Measurements from ENCODE around the gene PNPT1.
A peak's percentile ranks its signal among the peaks of the same experiment; 100 is the strongest.
"Not testable (repeated sequence)": the region's sequence is repeated elsewhere in the genome, so short reads cannot be mapped to it uniquely, and the experiment has no call there.

The PNPT1 gene

GRCh38 chr2:55598056-55598795 is 95.4 kb downstream of the PNPT1 start:
- Histone ChIP-seq H3K36me3 (ENCODE audit: control insufficient read depth, insufficient read depth, low read length) (peaks cover 52% of the 10 kb centered on the region), H3K4me3 (ENCODE audit: extremely low read depth, insufficient read depth, low read length, poor library complexity, severe bottlenecking) (no peak overlapping the region), H3K9me3 (ENCODE audit: control insufficient read depth, low read length) (no peaks in the 10 kb centered on the region), H3K4me1 (ENCODE audit: control insufficient read depth, insufficient read depth, low read length, poor library complexity, severe bottlenecking) (no peaks in the 10 kb centered on the region), H3K27ac (ENCODE audit: low read depth, low read length, severe bottlenecking) (no peak overlapping the region)
- WGBS, 2 experiments (ENCODE audit: insufficient coverage in 2 of 2): 92 to 95% methylated on average over 2 to 6 of the region's 11 CpGs

- peaks cover 42% of the 10 kb centered on the region for H3K36me3 ChIP-seq (ENCODE audit: control insufficient read depth, insufficient read depth, low read length)
- 93% methylated on average over 3 of the region's 6 CpGs; no CpG with 5 or more reads in 1 of the 2 experiments for WGBS, 2 experiments (ENCODE audit: insufficient coverage in 2 of 2)
Measured at GRCh38 chr2:55596795-55597194, 96.8 kb downstream of the PNPT1 start.

GRCh38 chr2:55595536-55595935 is 98.1 kb downstream of the PNPT1 start:
- no peaks in the 10 kb centered on the region for H3K4me1 ChIP-seq (ENCODE audit: control insufficient read depth, insufficient read depth, low read length, poor library complexity, severe bottlenecking)
- H3K4me3 ChIP-seq (ENCODE audit: extremely low read depth, insufficient read depth, low read length, poor library complexity, severe bottlenecking): no peak overlapping the region
- H3K27ac ChIP-seq (ENCODE audit: low read depth, low read length, severe bottlenecking): no peak overlapping the region
- H3K9me3 ChIP-seq (ENCODE audit: control insufficient read depth, low read length): no peaks in the 10 kb centered on the region
- H3K36me3 ChIP-seq (ENCODE audit: control insufficient read depth, insufficient read depth, low read length): peaks cover 36% of the 10 kb centered on the region

More at GRCh38 chr2:55596795-55597194, 96.8 kb downstream of the PNPT1 start:
- not testable (repeated sequence) for H3K4me1 ChIP-seq (ENCODE audit: control insufficient read depth, insufficient read depth, low read length, poor library complexity, severe bottlenecking); H3K27ac ChIP-seq (ENCODE audit: low read depth, low read length, severe bottlenecking); H3K9me3 ChIP-seq (ENCODE audit: control insufficient read depth, low read length); H3K4me3 ChIP-seq (ENCODE audit: extremely low read depth, insufficient read depth, low read length, poor library complexity, severe bottlenecking)

- Histone ChIP-seq H3K4me1 (ENCODE audit: control insufficient read depth, insufficient read depth, low read length, poor library complexity, severe bottlenecking) (no peaks in the 10 kb centered on the region), H3K9me3 (ENCODE audit: control insufficient read depth, low read length) (no peaks in the 10 kb centered on the region), H3K4me3 (ENCODE audit: extremely low read depth, insufficient read depth, low read length, poor library complexity, severe bottlenecking) (no peak overlapping the region), H3K27ac (ENCODE audit: low read depth, low read length, severe bottlenecking) (no peak overlapping the region), H3K36me3 (ENCODE audit: control insufficient read depth, insufficient read depth, low read length) (peaks cover 31% of the 10 kb centered on the region)
- WGBS, 2 experiments (ENCODE audit: insufficient coverage in 2 of 2): no CpG with 5 or more reads among the region's 1 CpG
Measured at GRCh38 chr2:55592130-55592529, 101.5 kb downstream of the PNPT1 start.

GRCh38 chr2:55590810-55591440 is 102.7 kb downstream of the PNPT1 start:
- Histone ChIP-seq H3K36me3 (ENCODE audit: control insufficient read depth, insufficient read depth, low read length) (peaks cover 23% of the 10 kb centered on the region), H3K27ac (ENCODE audit: low read depth, low read length, severe bottlenecking) (no peak overlapping the region), H3K4me1 (ENCODE audit: control insufficient read depth, insufficient read depth, low read length, poor library complexity, severe bottlenecking) (peaks cover 3% of the 10 kb centered on the region), H3K4me3 (ENCODE audit: extremely low read depth, insufficient read depth, low read length, poor library complexity, severe bottlenecking) (no peak overlapping the region), H3K9me3 (ENCODE audit: control insufficient read depth, low read length) (no peaks in the 10 kb centered on the region)
- WGBS, 2 experiments (ENCODE audit: insufficient coverage in 2 of 2): 100% methylated on average over 1 to 2 of the region's 7 CpGs

- peak overlapping the region; percentile 11 for H3K27ac ChIP-seq (ENCODE audit: low read depth, low read length, severe bottlenecking)
- H3K36me3 ChIP-seq (ENCODE audit: control insufficient read depth, insufficient read depth, low read length): peaks cover 21% of the 10 kb centered on the region
- 100% methylated on average over 1 of the region's 2 CpGs; no CpG with 5 or more reads in 1 of the 2 experiments for whole genome bisulfite sequencing, 2 experiments (ENCODE audit: insufficient coverage in 2 of 2)
Measured at GRCh38 chr2:55585451-55586080, 108.1 kb downstream of the PNPT1 start.

More at GRCh38 chr2:55585451-55586080, 108.1 kb downstream of the PNPT1 start:
- peaks cover 7% of the 10 kb centered on the region for H3K4me1 ChIP-seq (ENCODE audit: control insufficient read depth, insufficient read depth, low read length, poor library complexity, severe bottlenecking)
- no peaks in the 10 kb centered on the region for H3K9me3 ChIP-seq (ENCODE audit: control insufficient read depth, low read length)
- no peak overlapping the region for H3K4me3 ChIP-seq (ENCODE audit: extremely low read depth, insufficient read depth, low read length, poor library complexity, severe bottlenecking)

Measured in mesodermal cell (in vitro differentiated cells).